K562 (cell line): ENCODE measurements around the gene PHF12. TPM values are rescaled to one million over a fixed set of nuclear protein-coding genes. Genes with fewer than 3 reads are reported as not detected.
A peak's percentile ranks its signal among the peaks of the same experiment; 100 is the strongest.

Experiments
- AFF4 ChIP-seq: sonication (generic); formaldehyde crosslinking; IDR thresholded peaks from 2 replicates; pipeline ENCODE4 v1.8.0; 2023; ENCODE audit warnings: mild to moderate bottlenecking, missing genetic modification reagents
- CBFA2T3 ChIP-seq: fragments of 450-650 bp; IDR thresholded peaks from 2 replicates; pipeline ENCODE4 v1.6.1; 2017
- EGR1 ChIP-seq: fragments of 450-650 bp; conservative IDR thresholded peaks from 2 replicates; pipeline ENCODE4 v1.6.1; 2017; ENCODE audit warnings: mild to moderate bottlenecking
- ETV5 ChIP-seq: sonication (generic); formaldehyde crosslinking; IDR thresholded peaks from 2 replicates; pipeline ENCODE4 v1.4.0; 2020; ENCODE audit warnings: low read depth, mild to moderate bottlenecking, missing genetic modification reagents
- FOXJ2 ChIP-seq: fragments of 200-800 bp; sonication (Bioruptor generic); IDR thresholded peaks from 2 replicates; pipeline ENCODE4 v1.6.1; 2016; ENCODE audit warnings: missing genetic modification characterization, missing compliant biosample characterization
- FUS ChIP-seq: fragments of 200-400 bp; formaldehyde crosslinking; optimal IDR thresholded peaks from 2 replicates; pipeline ENCODE3; 2017; ENCODE audit warnings: low read depth, low read length
- GATAD2A ChIP-seq: fragments of 450-650 bp; IDR thresholded peaks from 2 replicates; pipeline ENCODE4 v1.6.1; 2017
- GTF2E2 ChIP-seq: fragments of 200-800 bp; sonication (Bioruptor generic); IDR thresholded peaks from 2 replicates; pipeline ENCODE4 v1.6.1; 2016; ENCODE audit warnings: missing genetic modification characterization, missing compliant biosample characterization
- GTF2F1 ChIP-seq: IDR thresholded peaks from 2 replicates; pipeline ENCODE4 v1.6.1; 2011; ENCODE audit warnings: low read depth, low read length, improper control_type of control experiment
- NCOA1 ChIP-seq: fragments of 450-650 bp; IDR thresholded peaks from 2 replicates; pipeline ENCODE4 v1.6.1; 2016; ENCODE audit warnings: low read depth
- NKRF ChIP-seq: fragments of 450-650 bp; IDR thresholded peaks from 2 replicates; pipeline ENCODE4 v1.6.1; 2016; ENCODE audit warnings: borderline replicate concordance
- POLR2AphosphoS5 ChIP-seq: IDR thresholded peaks from 2 replicates; pipeline ENCODE4 v1.6.1; 2011; ENCODE audit warnings: mild to moderate bottlenecking, low read depth, low read length, moderate library complexity; ENCODE audit not compliant: control insufficient read depth, insufficient read depth
- POLR2G ChIP-seq: fragments of 200-400 bp; formaldehyde crosslinking; IDR thresholded peaks from 2 replicates; pipeline ENCODE4 v1.6.1; 2017; ENCODE audit warnings: low read depth, mild to moderate bottlenecking, antibody characterized with exemption, low read length, moderate library complexity
- SMAD4 ChIP-seq: fragments of 250-450 bp; sonication (Bioruptor Pico); conservative IDR thresholded peaks from 2 replicates; pipeline ENCODE4 v1.8.0; 2021; ENCODE audit warnings: inconsistent platforms, mild to moderate bottlenecking, moderate library complexity
- SREBF1 ChIP-seq: fragments of 150-350 bp; IDR thresholded peaks from 2 replicates; pipeline ENCODE4 v1.6.1; 2014; ENCODE audit warnings: antibody characterized with exemption, low read depth, low read length, borderline replicate concordance
- TARDBP ChIP-seq: fragments of 450-650 bp; IDR thresholded peaks from 2 replicates; pipeline ENCODE4 v1.6.1; 2016
- THRAP3 ChIP-seq: fragments of 450-650 bp; IDR thresholded peaks from 2 replicates; pipeline ENCODE4 v1.6.1; 2016; ENCODE audit warnings: mild to moderate bottlenecking, inconsistent platforms, borderline replicate concordance
- TRIM24 ChIP-seq, 2 experiments: fragments of 450-650 bp; IDR thresholded peaks; 2 replicates each; pipeline ENCODE4 v1.6.1; 2016
- WHSC1 ChIP-seq: IDR thresholded peaks from one replicate; pipeline ENCODE4 v1.6.1; 2012; ENCODE audit warnings: low read length, control low read depth, inconsistent platforms
- ZBTB2 ChIP-seq: fragments of 450-650 bp; IDR thresholded peaks from 2 replicates; pipeline ENCODE4 v1.6.1; 2016; ENCODE audit warnings: antibody characterized with exemption
- ZNF584 ChIP-seq: fragments of 200-800 bp; sonication (Bioruptor generic); IDR thresholded peaks from 2 replicates; pipeline ENCODE4 v1.6.1; 2016; ENCODE audit warnings: low read depth, mild to moderate bottlenecking, missing genetic modification characterization, missing compliant biosample characterization
- ZNF707 ChIP-seq: fragments of 250-450 bp; sonication (Bioruptor Pico); conservative IDR thresholded peaks from 2 replicates; pipeline ENCODE4 v1.8.0; 2022; ENCODE audit warnings: inconsistent platforms, mild to moderate bottlenecking, moderate library complexity
- polyA plus RNA-seq, 8 experiments: library from polyadenylated mRNA; depleted of rRNA in 4 of 8; stranded (reverse) in 5 of 8; unstranded in 3 of 8; fragments of >200 nt; fragmentation: Nextera tagmentation in 2 of 8; fragmentation: Illumina TruSeq in 1 of 8; extraction: Ambion mirVana in 2 of 8; extraction: Trizol in 1 of 8; gene quantifications; 2 replicates each; pipeline versions ENCODE4 v1.2.1 to v1.2.3, GENCODE V29; 2011 to 2014; ENCODE audit warnings: inconsistent platforms in 1 of 8, missing spikeins in 1 of 8
- total RNA-seq, 7 experiments: library from RNA; depleted of rRNA in 6 of 7; stranded (reverse); fragments of >200 nt in 6 of 7; fragmentation: Illumina TruSeq in 2 of 7; extraction: Trizol in 2 of 7; gene quantifications; 2 replicates each; pipeline versions ENCODE4 v1.2.1 to v1.2.3, GENCODE V29; 2011 to 2021; ENCODE audit warnings: low replicate concordance in 1 of 7

The PHF12 gene
- total and polyA plus RNA-seq, 9 of the 15 experiments (the other 6 are each of a cell fraction or from before 2014, with no cell fraction given), result 0.82 to 31.3 (median 13.5) TPM

DNA sequence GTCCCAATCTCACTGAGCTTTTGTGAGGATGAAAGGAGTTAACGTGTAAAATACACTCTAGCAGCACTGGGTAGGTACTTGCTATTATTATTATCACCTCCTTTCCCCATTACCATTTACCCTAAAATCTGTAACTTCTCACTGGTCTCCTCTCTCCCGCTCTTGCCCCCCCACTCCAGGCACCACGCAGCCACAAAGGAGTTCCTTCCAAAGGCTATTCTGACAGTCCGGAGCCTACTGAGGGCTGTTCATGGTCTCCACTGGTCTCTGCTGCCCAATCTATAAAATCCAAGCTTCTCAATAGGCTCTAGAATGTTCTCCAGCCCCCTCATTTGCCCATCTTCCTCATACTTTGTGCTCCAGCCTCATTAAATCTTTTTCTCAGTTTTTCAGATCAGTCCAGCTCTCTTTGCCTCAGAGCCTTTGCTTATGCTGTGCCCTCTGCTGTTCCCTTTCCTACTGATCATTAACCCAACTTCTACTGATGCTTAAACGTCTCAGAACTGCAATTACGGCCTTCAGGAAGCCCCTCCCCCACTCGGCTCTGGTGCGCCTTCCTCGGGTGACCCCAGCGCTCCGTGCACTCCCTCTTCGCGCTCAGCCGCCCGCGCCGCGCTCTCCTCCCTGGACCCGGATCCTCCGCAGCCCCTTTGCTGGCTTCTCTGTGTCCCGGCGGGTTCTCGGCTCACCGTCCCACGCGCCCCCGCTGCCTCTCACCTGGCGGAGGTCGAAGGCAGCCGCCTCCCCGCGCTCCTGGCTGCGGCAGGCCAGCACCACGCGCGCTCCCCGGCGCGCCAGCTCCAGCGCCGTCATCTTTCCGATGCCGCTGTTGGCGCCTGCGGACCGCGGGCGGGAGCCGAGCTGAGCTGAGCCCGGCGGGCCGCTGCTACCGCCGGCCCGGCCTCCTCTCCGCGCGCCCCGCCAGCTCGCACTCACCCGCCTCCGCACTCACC, 49.2 kb downstream of the PHF12 start (continued):
- TF ChIP-seq ZBTB2, result peak; percentile 51; the same call in 1 of the 2 replicates
- TF ChIP-seq ZNF584 (CRISPR knock-in tag), result peak; percentile 9; the same call in 1 of the 2 replicates
- no peak for TF ChIP-seq WHSC1
- TF ChIP-seq FOXJ2 (tag), result no peak
- no peak; the same call in 1 of the 2 replicates for TF ChIP-seq SMAD4 (CRISPR knock-in tag)
- no peak; the same call in 1 of the 2 replicates for TF ChIP-seq GATAD2A
- no peak for TF ChIP-seq ZNF707 (CRISPR knock-in tag)
- peak; percentile 48 for TF ChIP-seq FUS
- no peak for TF ChIP-seq THRAP3
- peak; percentile 55; the same call in 1 of the 2 replicates for TF ChIP-seq NKRF
- TF ChIP-seq EGR1, result no peak; the same call in 1 of the 2 replicates
- 0 out of 2 replicates have a peak, but pooled peaks have one; percentile 41 for TF ChIP-seq GTF2E2 (tag)
- TF ChIP-seq POLR2G, result no peak
- TF ChIP-seq GTF2F1, result no peak; the same call in 1 of the 2 replicates
- TF ChIP-seq SREBF1, result 0 out of 2 replicates have a peak, but pooled peaks have one; percentile 4
- TF ChIP-seq AFF4 (CRISPR knock-in tag), result peak; percentile 58; the same call in 1 of the 2 replicates
- TF ChIP-seq ETV5, result no peak
- TF ChIP-seq TARDBP, result no peak
- TF ChIP-seq TRIM24 (IDR thresholded peaks at IDR 0.05), result no peak
- no peak for TF ChIP-seq POLR2AphosphoS5
- no peak for TF ChIP-seq NCOA1
- no peak for TF ChIP-seq CBFA2T3
